GM18868 (cell line): ENCODE results near the gene RAB43.

ENCODE experiments used
- ATAC-seq: cut with Tn5 transposase; IDR thresholded peaks from one replicate; pipeline ENCODE4 v1.9.1; 2021; ENCODE audit warnings: mild to moderate bottlenecking, moderate library complexity; ENCODE audit not compliant: unreplicated experiment

Gene RAB43

DNA sequence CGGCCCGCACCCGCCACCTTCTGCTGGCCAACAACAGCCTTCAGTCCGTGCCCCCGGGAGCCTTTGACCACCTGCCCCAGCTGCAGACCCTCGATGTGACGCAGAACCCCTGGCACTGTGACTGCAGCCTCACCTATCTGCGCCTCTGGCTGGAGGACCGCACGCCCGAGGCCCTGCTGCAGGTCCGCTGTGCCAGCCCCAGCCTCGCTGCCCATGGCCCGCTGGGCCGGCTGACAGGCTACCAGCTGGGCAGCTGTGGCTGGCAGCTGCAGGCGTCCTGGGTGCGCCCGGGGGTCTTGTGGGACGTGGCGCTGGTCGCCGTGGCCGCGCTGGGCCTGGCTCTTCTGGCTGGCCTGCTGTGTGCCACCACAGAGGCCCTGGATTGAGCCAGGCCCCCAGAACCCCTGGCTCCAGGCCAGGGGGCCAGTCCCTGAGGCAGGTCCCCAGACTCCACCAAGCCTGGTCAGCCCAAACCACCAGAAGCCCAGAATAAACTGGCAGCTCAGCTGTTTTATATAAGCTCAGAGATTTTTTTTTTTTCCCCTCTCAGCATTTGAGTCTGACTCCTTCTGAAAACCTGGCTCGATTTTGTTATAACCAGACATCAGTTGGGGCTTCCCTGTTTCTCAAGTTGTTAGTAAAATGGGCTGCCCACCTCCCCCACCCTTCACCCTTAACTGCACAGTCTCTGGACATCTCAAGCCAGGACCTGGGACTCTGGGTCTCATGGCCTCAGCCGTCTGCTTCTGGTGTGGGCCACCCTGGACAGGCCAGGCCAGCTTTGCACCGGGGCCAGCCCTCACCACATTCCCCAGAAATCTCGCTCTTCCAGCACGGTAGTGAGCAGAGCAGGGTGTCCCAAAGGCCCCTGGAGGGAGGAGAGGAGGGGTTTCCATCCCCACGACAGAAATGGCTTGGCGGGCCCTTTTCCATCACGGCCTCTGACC, 59.4 kb downstream of the RAB43 start:
- no peak for ATAC-seq

DNA sequence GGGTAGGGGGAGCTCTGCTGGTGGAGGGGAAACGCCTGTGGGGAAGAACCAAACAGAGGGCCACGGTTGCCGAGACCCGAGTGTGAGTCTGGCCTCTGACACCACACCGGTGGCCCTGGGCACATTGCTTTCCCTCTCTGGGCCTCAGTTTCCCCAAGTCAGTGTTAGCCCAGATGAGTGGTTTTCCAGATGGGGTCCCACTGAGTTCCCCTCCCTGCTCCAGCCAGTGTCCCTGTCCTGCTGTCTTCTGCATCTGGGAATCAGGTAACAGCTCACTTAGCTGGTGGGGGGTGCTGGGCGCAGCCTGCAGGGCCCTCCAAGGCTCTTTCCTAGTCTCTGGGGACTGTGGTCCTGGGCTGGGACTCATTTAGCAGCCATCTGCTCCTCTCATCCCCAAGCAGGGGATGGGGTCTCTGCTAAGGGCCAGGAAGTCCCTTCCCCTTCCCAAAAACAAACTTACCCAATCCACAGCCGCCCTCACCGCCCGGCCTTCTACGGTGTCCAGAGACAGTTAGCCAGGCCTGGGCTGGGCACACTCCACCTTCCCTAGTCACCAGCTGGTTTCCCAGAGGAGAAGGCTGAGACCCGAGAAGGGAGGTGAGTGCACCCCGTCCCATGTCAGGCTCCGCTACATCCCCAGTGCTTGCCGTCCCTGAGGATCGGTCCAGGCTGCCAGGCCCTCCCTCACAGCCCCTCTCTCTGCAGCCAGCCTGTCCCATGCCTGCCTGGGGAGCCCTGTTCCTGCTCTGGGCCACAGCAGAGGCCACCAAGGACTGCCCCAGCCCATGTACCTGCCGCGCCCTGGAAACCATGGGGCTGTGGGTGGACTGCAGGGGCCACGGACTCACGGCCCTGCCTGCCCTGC, 60.3 kb downstream of the RAB43 start:
- ATAC-seq: no peak

DNA sequence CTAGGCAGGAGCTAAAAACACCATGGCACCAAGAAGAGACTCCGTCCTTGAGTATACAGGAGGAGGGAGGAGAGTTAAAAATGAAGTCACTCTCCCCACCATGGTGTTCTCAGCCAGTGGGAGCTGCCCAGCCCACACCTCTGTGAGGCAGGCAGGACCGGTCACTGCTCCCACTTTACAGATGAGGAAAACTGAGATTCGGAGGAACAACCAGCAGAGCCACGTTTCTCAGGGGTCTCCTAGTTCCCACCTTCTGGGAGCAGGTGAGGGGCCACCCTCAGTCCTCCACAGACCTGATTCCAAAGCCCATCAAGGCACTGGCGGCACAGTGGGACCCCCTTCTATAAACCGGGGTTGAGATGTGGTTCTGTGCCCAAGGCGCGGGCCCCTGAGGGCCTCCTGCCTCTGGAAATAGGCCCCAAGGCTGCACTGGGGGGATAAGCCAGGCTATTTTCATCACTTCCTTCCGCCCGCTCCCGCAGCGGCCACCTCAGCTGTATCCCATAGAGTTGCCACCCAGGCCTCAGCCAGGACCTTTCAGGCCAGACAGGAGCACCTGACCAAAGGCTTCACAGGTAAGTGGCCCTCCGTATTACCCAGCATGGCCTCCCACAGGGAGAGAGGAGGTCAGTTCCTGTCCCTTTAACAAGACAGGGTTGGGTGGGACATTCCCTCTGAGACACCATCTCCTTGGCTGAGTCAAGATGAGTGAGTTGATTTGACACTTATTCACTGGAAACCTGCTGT, 61.2 kb downstream of the RAB43 start, which contains the start of gene GP9:
TSS of gene GP9 (plus strand) at position 504 of the 747 bp plus-strand sequence. CDS start 961 bp downstream, outside the sequence.
- no peak for ATAC-seq

DNA sequence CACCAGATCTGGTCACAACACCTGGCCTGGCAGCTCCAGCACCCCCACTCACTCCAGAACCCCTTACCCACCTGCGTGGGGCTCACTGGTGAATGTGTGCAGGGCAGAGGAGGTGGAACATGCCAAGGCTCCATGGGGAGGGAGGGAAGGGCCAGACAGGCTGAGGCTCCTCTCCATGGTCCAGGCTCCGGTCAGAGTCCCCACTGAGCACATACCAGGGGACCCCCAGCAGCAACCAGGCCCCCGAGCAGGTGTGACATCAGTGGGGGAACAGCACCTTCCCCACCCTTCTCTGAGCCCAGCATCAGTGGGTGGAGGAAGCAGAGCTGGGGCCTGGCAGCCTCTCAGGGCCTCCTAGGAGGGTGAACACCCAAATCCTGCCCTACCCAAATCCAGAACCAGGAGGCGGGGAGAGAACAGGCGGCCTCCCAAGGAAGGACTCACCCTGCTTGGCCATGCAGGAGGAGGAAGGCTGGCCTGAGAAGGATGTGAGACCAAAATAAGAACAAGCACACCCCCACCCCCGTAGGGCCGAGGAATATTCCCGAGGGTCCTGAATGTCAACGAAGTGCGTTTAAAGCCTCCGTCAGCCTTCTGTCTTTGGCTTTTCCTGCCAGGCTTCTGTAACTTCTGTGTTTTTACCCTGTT, 62.2 kb downstream of the RAB43 start:
- no peak for ATAC-seq

DNA sequence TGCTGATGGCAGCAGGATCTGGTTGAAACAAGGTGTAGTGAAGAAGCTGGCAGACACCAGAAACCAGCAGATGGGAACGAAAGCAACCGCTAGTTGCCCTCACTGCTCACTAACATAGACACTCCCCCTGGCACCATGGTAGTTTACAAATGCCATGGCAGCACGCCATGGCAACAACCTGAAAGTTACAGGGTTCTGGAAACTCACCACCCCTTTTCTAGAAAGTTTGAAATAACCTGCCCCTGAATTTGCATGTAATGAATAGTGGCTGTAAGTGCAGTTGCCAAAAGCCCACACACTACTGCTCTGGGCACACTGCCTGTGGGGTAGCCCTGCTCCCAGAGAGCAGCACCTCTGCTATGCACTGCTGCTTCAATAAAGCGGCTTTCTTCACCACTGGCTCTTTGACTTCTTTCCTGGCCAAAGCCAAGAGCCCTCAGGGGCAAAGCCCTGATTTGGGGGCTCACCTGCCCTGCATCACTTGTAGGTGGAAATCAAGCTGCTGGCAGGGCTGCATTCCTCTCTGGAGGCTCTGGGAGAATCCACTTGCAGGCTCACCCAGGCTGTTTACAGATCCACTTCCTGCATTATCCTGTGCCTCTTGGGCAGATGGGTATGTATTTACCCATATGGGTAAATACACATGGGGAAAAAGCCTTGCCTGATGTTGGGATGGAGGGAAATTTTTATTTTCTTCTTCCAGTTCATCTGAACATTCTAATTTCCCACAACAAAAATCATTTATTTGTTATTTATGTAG, 63.0 kb downstream of the RAB43 start:
- ATAC-seq: peak; percentile 65

DNA sequence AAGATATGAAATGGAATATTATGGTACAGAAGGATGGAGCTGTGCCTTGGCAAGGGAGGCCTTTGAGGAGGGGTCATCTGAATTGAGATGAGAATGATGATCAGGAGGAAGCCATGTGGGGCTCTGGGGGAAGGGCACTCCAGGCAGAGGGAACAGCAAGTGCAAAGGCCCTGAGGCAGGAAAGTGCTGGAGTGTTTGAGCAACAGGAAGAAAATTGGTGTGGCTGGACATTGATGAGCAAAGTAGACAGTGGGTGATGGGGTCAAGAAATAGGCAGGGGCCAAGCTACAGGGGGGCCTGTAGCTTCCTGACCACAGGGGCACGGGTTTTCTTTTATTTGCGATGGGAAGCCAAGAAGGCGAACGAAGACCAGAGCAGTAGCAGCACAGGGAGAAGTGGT, 64.4 kb downstream of the RAB43 start:
- no peak for ATAC-seq

DNA sequence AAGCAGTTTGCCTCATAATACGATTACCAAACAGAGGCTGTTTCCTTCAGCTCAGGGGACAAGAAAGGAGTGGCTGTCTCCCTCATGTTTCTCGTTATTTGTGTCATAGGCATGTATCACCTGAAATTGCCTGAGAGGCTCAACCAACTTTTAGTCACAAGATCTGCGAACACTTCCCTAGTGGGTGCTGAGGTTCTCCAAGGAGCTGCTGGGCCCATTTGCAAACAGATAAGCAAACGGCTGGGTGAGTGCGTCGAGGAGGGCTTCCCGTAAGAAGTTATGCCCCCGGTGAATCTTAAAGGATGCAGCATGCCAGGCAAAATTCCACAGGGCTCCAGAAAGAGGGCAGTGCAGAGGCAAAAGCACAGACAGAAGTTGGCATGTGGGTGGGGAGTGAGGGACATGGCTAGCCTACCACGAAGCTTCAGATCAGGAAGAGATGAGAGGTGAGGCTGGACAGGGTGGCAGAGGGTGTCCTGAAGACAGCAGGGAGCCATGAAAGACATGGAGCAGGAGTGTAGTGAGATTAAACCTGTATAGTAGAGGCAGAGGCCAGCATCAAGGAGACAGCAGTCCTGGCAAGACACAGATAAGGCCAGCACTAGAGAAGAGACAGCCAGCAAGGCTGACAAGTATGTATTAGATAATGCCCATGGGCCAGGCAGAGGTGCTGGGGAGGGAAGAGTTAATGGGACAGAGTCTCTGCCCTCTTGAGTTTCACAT, 65.0 kb downstream of the RAB43 start:
- ATAC-seq: no peak

DNA sequence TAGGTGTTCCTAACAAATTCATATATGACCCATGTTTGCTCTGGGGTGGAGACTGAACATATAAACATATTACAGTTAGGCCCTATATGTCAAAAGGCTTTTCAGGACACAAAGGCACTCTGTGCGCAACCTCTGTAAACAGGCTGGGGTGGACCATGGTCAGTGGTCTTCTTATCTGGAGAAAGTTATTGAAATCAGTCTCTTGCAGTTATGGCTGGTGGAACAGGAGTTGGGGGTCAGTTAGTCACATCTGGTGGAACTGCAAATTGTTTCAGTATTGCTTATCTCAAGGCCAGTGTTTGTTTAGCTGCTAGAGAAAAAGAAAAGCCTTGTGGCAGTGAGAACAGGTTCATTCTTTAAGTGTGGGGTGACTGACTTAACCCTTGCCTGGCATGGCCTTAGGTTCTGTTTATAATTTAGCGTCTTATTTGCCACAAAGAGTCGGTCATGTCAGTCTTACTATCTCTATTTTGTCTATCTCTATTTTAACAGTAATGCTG, 66.9 kb downstream of the RAB43 start:
- no peak for ATAC-seq

DNA sequence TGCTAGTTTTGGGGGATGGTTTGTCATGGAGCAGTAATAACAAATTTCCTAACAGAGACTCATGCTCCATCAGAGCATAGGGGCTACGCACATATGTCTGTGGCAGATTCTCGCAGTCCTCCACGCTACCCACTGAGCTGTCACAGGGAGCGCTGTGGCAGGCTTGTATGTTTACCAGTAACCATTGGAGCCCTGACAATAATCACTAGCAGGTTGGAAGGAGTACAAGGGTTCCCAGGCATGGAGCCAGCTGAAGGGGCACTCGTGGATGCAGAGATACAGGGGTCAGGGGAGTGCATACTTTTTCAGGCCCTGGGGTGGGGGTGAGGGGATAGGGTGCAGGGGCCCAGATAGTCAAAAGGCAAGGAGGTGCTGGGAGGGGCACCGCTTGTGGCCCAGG, 68.9 kb downstream of the RAB43 start:
- ATAC-seq: no peak

DNA sequence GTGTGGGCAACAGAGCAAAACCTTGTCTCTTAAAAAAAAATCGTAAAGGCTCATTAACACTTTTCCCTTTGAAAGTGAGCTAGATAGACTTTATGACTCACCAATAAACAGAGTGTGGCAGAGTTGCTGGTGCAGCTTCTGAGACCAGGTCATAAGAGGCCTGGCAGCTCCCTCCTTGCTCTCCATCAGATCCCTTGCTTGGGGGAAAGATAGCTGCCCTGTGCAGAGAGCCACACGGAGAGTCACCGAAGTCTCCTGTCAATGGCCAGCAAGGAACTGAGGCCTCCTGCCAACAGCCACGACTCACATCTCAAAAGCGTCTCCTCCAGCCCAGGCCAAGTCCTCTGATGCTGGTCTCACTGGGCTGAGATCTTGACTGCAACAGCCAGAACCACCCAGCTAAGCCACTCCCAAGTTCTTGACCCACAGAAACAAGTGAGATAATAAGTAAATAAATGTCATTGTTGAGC, 69.7 kb downstream of the RAB43 start:
- ATAC-seq: no peak

DNA sequence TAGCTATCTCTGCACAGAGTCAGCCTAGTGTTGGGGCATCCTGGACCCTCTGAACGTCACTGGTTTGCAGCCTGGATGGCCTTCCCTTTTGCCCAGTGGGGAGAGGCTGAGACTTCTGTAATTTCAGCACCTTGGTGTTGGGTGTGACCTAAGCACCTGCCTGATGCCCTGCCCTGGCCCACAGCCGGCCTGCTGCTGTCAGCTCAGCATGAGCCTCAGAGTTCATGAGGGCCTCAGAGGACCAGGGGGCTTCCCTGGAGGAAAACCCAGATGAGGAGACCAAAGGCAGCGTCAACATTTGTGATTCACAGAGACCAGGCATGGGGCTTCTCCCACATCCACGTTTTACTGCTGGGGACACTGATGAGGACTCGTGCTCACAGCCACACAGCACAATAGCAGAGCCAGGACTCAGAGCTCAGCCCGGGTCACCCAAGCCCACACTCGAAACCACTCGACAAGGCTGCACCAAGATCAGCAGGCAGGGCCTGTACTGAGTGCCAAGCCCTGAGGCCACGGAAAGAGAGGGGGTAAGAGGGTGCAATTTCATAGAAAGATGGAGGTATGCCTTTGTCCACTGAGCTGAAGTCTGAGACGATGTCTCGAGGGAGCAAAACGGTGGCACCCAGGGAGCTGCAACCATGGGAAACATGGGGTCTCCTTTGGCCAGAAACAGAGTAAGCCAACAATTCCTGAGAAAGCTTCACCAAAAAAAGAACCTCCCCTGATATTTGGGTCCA, 70.9 kb downstream of the RAB43 start:
- no peak for ATAC-seq

DNA sequence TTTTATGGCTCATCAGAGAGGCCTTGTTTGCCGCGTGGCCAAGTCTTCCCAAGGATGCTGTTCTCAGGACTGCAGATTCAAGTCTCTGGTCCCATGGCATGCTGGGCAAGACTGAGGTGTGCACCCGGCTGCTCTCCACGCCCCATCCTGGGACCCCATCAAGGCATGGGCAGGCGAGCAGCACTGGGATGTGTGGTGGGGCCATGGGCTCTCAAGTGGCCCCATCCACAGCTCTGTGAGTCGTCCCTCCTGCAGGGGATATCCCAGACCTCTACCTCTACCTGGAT, 74.1 kb downstream of the RAB43 start:
- no peak for ATAC-seq

DNA sequence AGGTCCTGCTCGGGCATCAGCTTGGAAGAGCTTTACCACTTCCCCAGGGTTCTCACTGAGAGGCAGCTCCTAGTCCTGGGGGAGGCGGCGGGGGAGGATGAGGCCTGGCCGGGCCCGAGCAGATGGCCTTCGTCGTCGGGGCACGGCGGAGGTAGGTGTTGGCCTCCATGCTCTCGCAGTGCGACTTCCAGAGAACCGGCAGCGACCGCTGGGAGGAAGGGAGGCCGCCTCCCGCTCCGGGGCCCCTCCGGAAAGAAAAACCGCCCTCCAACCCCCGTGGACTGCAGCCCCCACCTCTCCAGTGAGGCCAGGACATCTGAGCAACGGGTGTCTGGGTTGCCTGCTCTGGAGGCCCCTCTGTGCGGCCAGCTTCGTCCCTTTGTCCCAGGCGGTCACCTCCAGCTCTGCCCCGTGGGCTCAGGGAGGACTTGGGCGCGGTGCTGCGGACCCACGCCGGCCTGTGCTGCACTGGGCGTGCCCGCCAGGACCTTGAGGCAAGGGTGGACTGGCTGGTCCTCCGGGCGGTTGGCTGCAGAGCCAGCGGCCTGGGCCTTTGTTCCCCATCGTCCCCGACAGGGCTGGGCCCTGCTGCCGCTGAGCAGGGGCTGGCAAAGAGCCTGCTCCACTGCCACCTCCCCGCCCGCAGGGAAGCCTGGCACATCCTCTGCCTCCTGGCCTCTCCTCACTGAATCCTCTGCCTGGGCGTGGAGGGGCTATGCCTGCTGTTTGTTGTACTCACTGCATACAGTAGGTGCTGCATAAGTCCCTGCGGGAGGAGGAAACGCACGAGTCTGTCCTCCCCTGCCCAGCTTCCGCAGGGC, 74.7 kb downstream of the RAB43 start:
- ATAC-seq: no peak

DNA sequence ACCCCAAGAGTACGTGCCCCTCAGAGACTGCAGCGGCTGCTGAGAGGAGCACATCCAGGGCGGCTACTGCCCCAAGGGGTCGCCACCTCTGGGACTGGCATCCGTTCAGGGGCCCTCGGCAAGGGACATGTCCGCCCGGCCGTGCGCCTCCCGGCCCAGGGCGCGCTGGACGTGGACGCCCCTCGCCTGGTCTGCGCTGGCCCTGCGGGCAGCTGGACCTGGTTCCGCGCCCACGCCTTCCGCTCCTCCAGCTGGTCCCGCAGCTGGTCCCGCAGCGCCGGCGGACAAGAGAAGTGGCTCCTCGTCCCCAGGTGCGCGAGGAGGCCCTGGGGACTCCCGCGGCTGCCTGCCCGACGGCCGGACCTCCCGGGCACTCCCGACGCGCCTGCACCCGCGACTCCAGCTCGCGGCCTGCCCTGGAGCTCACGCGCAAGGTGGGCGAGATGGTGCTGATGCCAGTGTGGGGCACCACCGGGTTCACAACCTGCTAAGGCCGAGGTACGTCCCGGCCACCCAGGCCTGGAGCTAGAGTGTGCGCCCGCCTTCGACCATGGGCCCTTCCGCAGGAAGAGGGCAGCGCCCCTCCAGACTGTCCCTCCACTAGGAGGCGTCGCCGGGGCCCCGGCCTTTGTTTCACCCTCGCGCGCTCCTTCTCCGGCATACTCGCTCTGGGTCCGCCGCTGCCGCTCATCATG, 75.4 kb downstream of the RAB43 start:
- ATAC-seq: no peak

DNA sequence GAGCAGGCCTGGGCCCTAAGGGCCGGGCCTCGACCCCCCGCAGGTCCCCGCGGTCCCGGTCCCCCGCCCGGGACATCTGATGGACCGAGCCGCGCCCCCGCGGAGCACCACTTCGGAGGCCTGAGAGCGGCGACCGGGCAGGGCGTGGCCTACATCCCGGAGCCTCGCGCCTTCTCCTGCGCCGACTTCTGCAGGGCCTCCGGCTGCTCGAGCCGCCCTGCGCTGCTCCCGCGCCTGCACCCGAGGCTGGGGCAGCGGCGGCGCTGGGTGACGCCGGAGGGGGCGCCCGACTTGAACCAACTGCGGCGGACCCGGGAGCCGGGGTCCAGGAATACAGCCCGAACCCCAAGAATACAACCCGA, 75.9 kb downstream of the RAB43 start:
- no peak for ATAC-seq

DNA sequence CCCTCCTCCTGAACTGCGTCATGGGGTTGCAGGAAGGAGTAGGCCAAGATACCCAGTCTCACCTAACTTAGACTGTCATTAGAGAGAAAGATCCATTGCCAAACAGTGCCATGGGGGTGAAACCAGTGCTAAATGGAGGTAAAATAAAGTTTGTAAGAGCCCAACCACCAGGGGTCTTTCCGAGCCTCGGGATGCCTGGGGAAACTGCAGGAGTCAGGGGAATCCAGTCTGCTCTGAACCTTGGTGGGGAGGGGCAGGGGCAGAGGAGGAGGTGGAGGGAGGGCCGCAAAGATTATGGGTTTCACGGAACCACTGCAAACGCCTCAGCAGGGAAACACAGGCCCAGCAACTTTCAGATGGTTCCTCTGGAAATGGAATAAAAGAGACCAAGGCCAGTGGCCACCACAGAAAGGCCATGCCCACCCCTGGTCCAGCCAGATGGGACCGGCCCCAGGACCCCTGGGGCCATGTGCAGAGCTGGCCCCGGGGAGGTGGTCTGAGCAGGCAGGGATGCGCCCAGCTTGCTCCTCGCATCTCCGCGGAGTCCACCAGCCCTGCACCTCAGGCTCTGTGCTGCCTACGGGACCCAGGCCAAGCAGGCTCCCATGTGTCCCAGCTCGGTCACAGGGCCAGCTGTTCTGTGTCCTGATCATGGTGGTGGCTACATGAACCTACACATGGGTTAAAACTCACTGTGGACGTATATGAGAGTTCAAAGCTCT, 80.9 kb downstream of the RAB43 start:
- ATAC-seq: no peak

DNA sequence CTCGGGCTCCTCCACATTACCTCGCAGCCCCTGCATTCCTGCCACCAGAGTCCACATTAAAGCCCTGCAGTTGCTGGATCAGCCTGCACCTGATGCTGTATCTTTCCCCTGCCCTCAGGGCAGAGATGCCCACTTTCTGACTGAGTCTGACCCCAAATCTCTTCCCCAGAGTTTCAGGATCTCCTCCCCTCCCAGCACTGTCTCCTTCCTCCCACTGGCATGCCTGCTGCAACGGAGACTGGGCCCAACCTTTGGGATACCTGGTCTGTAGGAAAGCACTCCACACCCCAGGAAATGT, 81.6 kb downstream of the RAB43 start:
- ATAC-seq: no peak
